HUDEP-2 (cell line): Measurements from ENCODE around the gene DCTN1.
A peak's percentile ranks its signal among the peaks of the same experiment; 100 is the strongest.
"Not testable (repeated sequence)": the region's sequence is repeated elsewhere in the genome, so short reads cannot be mapped to it uniquely, and the experiment has no call there.

Experiments used
- DNase-seq, 76 experiments: peaks; one replicate each; lab custom pipeline; 2025; ENCODE audit not compliant: unreplicated experiment in 76 of 76; lab: John Stamatoyannopoulos, UW

Gene DCTN1

GRCh38 chr2:74379851-74380789 is at the start of gene DCTN1:
Gene DCTN1, minus strand, starts transcription at chr2:74380311. Its CDS starts 274 bp downstream, at chr2:74380037.
- peak in 18 of 76 experiments; percentile 2 to 34 (median 12) for DNase-seq

GRCh38 chr2:74428675-74429074 is 48.6 kb upstream of the DCTN1 start:
- DNase-seq, result no peak

DNA sequence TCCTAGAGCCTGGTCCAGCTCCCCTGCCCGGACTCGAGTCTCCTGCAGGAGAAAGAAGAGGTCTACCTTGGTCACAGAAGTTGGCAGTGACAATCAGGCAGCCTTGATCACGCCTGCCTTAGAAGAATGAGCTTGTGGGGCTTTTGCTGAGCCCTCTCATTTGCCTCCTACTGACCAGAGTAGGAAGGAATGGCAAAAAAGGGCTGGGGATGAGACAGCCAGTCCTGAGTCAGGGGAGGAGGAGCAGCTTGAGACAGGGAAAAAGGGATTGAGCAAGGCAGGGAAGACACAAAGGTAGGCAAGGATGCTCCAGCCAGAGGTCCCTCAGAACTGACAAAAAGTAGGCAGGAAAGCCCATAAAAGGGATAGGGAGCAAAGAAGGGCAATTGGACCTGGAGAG is 47.4 kb upstream of the DCTN1 start:
- DNase-seq, result no peak

GRCh38 chr2:74426181-74426758 is 46.2 kb upstream of the DCTN1 start:
- DNase-seq, result no peak

DNA sequence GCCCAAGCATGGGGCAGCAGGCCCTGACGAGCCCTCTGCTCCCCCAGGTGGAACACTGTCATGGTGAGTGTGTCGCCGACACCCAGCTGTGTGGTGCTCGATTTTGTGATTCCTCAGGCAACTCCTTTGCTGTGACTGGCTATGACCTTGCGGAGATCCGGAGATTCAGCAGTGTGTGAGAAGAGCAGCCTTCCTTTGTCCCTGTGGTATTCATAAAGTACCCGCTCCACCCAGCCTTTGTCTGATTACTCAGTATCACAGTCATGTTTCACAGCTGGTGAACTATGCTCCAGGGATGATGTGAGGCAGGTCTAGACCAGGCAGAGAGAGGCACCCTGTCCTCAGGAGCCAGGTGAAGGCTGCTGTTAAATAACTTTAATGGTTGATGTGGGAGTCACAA is 45.4 kb upstream of the DCTN1 start:
- DNase-seq, result no peak

DNA sequence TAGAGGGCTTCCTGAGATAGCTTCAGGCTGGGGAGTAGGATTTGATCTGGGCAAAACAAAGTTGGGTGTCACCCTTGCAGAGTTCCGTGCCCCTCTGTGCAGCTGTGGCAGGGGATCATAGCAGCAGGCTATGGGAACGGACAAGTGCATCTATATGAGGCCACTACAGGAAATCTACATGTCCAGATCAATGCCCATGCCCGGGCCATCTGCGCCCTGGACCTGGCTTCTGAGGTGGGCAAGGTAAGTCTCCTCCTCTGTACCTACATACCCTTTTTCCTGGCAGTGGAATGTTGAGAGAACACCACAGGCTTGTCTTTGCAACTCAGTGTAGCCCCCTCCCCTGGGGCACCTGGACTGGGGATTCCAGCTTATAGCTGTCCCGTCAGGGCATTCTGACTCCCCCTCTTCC is 44.9 kb upstream of the DCTN1 start:
- no peak for DNase-seq

- DNase-seq, result no peak
Measured at GRCh38 chr2:74424139-74424992, 44.3 kb upstream of the DCTN1 start.

GRCh38 chr2:74423231-74424095 is 43.4 kb upstream of the DCTN1 start:
- DNase-seq, result no peak

GRCh38 chr2:74421221-74421870 is 41.2 kb upstream of the DCTN1 start, which contains the start of the genes C2orf81 and WDR54:
Gene C2orf81, minus strand, starts transcription at chr2:74421619. Its CDS starts 59 bp downstream, at chr2:74421560.
Gene WDR54, plus strand, starts transcription at chr2:74421730. Its CDS starts 424 bp downstream, at chr2:74422154.
- DNase-seq, result peak in 72 of 76 experiments; percentile 20 to 88 (median 68)

GRCh38 chr2:74420443-74421103 is 40.5 kb upstream of the DCTN1 start:
- not testable (repeated sequence) for DNase-seq

GRCh38 chr2:74420006-74420405 is 39.9 kb upstream of the DCTN1 start:
- no peak for DNase-seq

DNA sequence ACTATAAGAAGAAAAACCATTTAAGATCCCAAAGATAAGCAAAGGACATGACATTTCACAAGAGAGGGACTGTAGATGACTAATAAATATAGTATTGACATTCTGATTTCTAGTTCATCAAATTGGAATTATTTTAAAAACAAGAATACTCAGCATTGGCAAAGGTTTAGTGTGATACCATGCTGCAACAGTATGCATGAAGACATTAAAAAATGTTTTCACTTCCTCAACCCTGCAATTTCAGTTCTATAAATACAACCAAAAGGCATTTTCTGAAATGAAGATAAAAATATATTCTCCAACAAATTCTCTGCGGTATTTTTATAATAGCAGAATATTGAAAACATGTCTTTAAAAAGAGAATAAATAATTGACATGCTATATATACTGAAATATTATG is 39.2 kb upstream of the DCTN1 start:
- no peak for DNase-seq

- DNase-seq, result no peak
Measured at GRCh38 chr2:74418312-74418711, 38.2 kb upstream of the DCTN1 start.

DNA sequence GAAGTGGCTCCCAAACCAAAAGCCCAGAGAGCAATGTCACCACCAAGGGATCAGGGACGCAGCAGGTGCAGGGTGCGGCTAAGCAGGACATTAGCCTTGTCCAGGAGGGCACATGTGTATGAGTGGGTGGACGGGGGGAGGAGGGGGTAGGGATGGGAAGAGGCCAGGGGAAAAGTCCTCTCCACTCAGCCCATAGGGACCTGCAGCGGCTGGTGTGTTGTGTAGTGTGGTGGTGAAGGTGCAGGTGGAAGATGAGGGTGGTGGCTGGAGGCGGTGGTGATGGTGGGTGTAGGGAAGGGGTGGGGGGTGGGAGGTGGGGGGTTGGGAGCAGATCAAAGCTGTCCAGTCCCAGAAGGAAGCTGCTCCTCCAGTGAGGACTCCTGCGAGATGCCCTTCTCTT is 37.7 kb upstream of the DCTN1 start:
- DNase-seq, result no peak

GRCh38 chr2:74417197-74417596 is 37.1 kb upstream of the DCTN1 start:
- DNase-seq, result no peak

- no peak for DNase-seq
Measured at GRCh38 chr2:74416778-74417177, 36.7 kb upstream of the DCTN1 start.

DNA sequence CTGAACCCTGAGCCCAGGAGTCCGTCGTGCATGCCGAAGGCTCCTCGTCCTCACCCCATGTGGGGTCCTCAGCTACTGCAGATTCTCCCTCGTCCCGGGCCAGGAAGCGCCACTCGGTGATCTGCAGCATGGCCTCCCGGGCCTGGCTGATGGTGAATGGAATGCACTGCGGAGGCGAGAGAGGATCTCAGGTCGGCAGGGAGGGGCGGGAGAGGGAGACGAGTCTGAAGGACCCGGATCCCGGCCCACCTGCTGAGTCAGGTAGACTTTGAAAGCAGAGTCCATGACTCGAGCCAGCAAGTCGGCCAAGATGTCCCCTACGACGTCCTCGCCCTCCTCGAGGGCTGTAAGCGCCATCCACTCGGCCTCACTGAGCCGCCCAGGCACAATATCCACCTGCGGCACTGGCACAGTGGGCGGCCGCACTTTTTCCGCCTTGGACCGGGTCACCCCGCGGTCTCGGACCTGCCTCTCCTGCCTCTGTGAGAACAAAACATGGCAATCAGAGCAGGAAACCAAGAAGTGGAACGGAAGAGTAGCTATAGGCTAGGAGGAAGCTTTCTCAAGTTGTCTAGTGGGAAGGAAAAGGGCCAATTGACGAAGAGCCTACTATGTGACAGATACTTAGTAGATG is 35.8 kb upstream of the DCTN1 start:
- DNase-seq, result no peak
